Upper lobe of left lung (tissue), 6 donors: ENCODE results near the gene CAPZB. TPM values are rescaled to one million over a fixed set of nuclear protein-coding genes. Genes with fewer than 3 reads are reported as not detected.

Experiments
- ATAC-seq, 2 donors: fragments of 200-7000 bp; cut with Tn5 transposase; one replicate each; pipeline ENCODE4 v1.9.1; 2022; ENCODE audit warnings: mild to moderate bottlenecking in 2 of 2, moderate library complexity in 2 of 2; ENCODE audit not compliant: low FRiP score in 2 of 2
- DNase-seq, 2 donors: peaks; one replicate each; pipeline ENCODE4 v3.0.0-alpha.2; 2019 to 2020
- H3K27ac ChIP-seq, 4 donors: fragments of 200-600 bp; sonication (generic); one replicate each; pipeline ENCODE4 v1.5.1; 2016 to 2019
- H3K27me3 ChIP-seq, 4 donors: fragments of 200-600 bp; sonication (generic); one replicate each; pipeline ENCODE4 v1.5.1; 2017 to 2019
- H3K36me3 ChIP-seq, 4 donors: fragments of 200-600 bp; sonication (generic); one replicate each; pipeline ENCODE4 v1.5.1; 2016 to 2019
- H3K4me1 ChIP-seq, 4 donors: fragments of 200-600 bp; sonication (generic); one replicate each; pipeline ENCODE4 v1.5.1; 2018 to 2019
- H3K4me3 ChIP-seq, 4 donors: fragments of 200-600 bp; sonication (generic); one replicate each; pipeline ENCODE4 v1.5.1; 2017 to 2019; ENCODE audit warnings: mild to moderate bottlenecking in 2 of 4, moderate library complexity in 1 of 4
- H3K9me3 ChIP-seq, 4 donors: fragments of 200-600 bp; sonication (generic); one replicate each; pipeline ENCODE4 v1.5.1; 2018 to 2019
- CTCF ChIP-seq, 6 experiments: fragments of 450-650 bp in 4 of 6; fragments of 200-600 bp in 2 of 6; sonication (generic) in 2 of 6; IDR thresholded peaks; one replicate each; pipeline ENCODE4 v1.5.1; 2016 to 2019; ENCODE audit warnings: antibody characterized with exemption in 6 of 6
- EP300 ChIP-seq, 4 donors: sonication (generic); formaldehyde crosslinking; IDR thresholded peaks; one replicate each; pipeline ENCODE4 v1.5.1; 2017; ENCODE audit warnings: antibody characterized with exemption in 4 of 4, control low read depth in 2 of 4
- POLR2A ChIP-seq, 4 donors: fragments of 450-650 bp; IDR thresholded peaks; one replicate each; pipeline ENCODE4 v1.5.1; 2016 to 2017; ENCODE audit warnings: antibody characterized with exemption in 4 of 4, mild to moderate bottlenecking in 2 of 4
- POLR2AphosphoS5 ChIP-seq, 2 donors: sonication (generic); formaldehyde crosslinking; IDR thresholded peaks; one replicate each; pipeline ENCODE4 v1.5.1; 2017; ENCODE audit warnings: antibody characterized with exemption in 2 of 2
- WGBS, 2 donors: methylation state at CpG; one replicate each; pipeline ENCODE4 v1.1.5; 2017 to 2018; 5-methylcytosine and 5-hydroxymethylcytosine counted together
- total RNA-seq, 6 donors: library from RNA; depleted of rRNA in 4 of 6; stranded (reverse); fragments of >200 nt in 4 of 6; gene quantifications; one replicate each; pipeline versions ENCODE4 v1.1.0 to v1.2.1, GENCODE V29; 2016 to 2021
- donor health status: DM: no; HTN: no; CAD: no; lungs with moderate emphysema.
- donor health status: DM: no; HTN: yes; CAD: no; lungs with severe emphysema.

The CAPZB gene
- total RNA-seq, 6 donors from 2014 or later: 96.4 to 303 (median 144) TPM

GRCh38 chr1:19457607-19458006, 27.7 kb downstream of the CAPZB start:
- H3K9me3 ChIP-seq: no peaks in the 10 kb centered on the region
- no peak overlapping the region for H3K4me3 ChIP-seq
- peaks cover 76 to 91% (median 80%) of the 10 kb centered on the region in 4 donors for H3K4me1 ChIP-seq
- no peak for ATAC-seq
- TF ChIP-seq POLR2AphosphoS5 (IDR thresholded peaks at IDR 0.05) (no peak), CTCF (IDR thresholded peaks at IDR 0.05) (no peak), POLR2A (IDR thresholded peaks at IDR 0.05) (no peak), EP300 (IDR thresholded peaks at IDR 0.05) (no peak)
- 56 to 62% methylated on average over 8 of the region's 8 CpGs for WGBS, 2 donors
- DNase-seq: no peak
- H3K36me3 ChIP-seq: peaks cover 0 to 4% (median 0%) of the 10 kb centered on the region in 4 donors
- peak overlapping the region in 2 of 4 donors; percentile 36 to 40 for H3K27ac ChIP-seq
- H3K27me3 ChIP-seq: no peaks in the 10 kb centered on the region

GRCh38 chr1:19456968-19457441, 28.3 kb downstream of the CAPZB start:
- no peaks in the 10 kb centered on the region for H3K27me3 ChIP-seq
- H3K4me1 ChIP-seq: peaks cover 78 to 93% (median 84%) of the 10 kb centered on the region in 4 donors
- H3K36me3 ChIP-seq: peaks cover 0 to 4% (median 0%) of the 10 kb centered on the region in 4 donors
- H3K4me3 ChIP-seq: no peak overlapping the region
- TF ChIP-seq EP300 (IDR thresholded peaks at IDR 0.05): no peak
- no peak for TF ChIP-seq POLR2AphosphoS5 (IDR thresholded peaks at IDR 0.05)
- no peak for TF ChIP-seq CTCF (IDR thresholded peaks at IDR 0.05)
- no peak for TF ChIP-seq POLR2A (IDR thresholded peaks at IDR 0.05)
- DNase-seq (no peak), ATAC-seq (no peak)
- peak overlapping the region in 2 of 4 donors; percentile 36 to 40 for H3K27ac ChIP-seq
- WGBS, 2 donors: 84 to 87% methylated on average over 9 of the region's 9 CpGs
- no peaks in the 10 kb centered on the region for H3K9me3 ChIP-seq

GRCh38 chr1:19455353-19455752, 30.0 kb downstream of the CAPZB start:
- no peak for ATAC-seq
- Histone ChIP-seq H3K4me1 (peaks cover 83 to 97% (median 93%) of the 10 kb centered on the region in 4 donors), H3K36me3 (no peaks in the 10 kb centered on the region)

GRCh38 chr1:19454265-19455146, 30.8 kb downstream of the CAPZB start:
- H3K4me3 ChIP-seq: no peak overlapping the region
- no peaks in the 10 kb centered on the region for H3K9me3 ChIP-seq
- 45 to 49% methylated on average over 9 to 11 of the region's 11 CpGs for WGBS, 2 donors
- peaks cover 90 to 98% (median 97%) of the 10 kb centered on the region in 4 donors for H3K4me1 ChIP-seq
- DNase-seq (no peak), ATAC-seq (no peak)
- no peak for TF ChIP-seq POLR2A (IDR thresholded peaks at IDR 0.05)
- no peak for TF ChIP-seq CTCF (IDR thresholded peaks at IDR 0.05)
- no peak for TF ChIP-seq POLR2AphosphoS5 (IDR thresholded peaks at IDR 0.05)
- TF ChIP-seq EP300 (IDR thresholded peaks at IDR 0.05): no peak
- no peaks in the 10 kb centered on the region for H3K27me3 ChIP-seq
- H3K36me3 ChIP-seq: no peaks in the 10 kb centered on the region
- peak overlapping the region; percentile 32 to 65 (median 56) for H3K27ac ChIP-seq

More at GRCh38 chr1:19455353-19455752, 30.0 kb downstream of the CAPZB start:
- H3K9me3 ChIP-seq: no peaks in the 10 kb centered on the region
- WGBS, 2 donors: 83 to 90% methylated on average over 8 of the region's 8 CpGs
- DNase-seq: no peak
- H3K27me3 ChIP-seq: no peaks in the 10 kb centered on the region
- peak overlapping the region; percentile 32 to 58 (median 48) for H3K27ac ChIP-seq
- no peak for TF ChIP-seq EP300 (IDR thresholded peaks at IDR 0.05)
- no peak for TF ChIP-seq CTCF (IDR thresholded peaks at IDR 0.05)
- no peak for TF ChIP-seq POLR2A (IDR thresholded peaks at IDR 0.05)
- TF ChIP-seq POLR2AphosphoS5 (IDR thresholded peaks at IDR 0.05): no peak
- no peak overlapping the region for H3K4me3 ChIP-seq
